ENCODE data around the gene KCNS3. TPM values are rescaled to one million over a fixed set of nuclear protein-coding genes. Genes with fewer than 3 reads are reported as not detected.

KCNS3 gene
- total RNA-seq, 1 experiment from 2014 or later: 9.9 TPM

DNA sequence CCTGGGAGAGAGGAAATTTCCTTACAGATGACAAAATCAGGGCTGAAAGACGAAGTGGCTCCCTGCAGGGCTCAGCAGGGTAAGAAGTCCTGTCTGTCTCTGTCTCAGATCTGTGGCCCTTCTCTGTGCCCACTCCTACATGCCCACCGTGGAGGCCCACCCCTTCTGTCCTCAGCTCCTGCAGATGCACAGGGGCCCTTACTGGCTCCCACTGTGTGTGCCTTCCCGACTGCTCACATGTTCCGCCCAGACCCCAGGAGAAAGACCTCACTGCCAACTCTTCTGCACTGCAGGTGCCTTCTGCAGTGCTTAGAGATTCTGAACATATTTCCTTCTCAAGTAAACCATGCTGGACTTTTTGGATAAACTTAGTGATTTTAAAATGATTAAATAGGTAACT lies 1.9 kb upstream of the KCNS3 start:
- DNase-seq (ENCODE audit: low read depth): no peak

DNA sequence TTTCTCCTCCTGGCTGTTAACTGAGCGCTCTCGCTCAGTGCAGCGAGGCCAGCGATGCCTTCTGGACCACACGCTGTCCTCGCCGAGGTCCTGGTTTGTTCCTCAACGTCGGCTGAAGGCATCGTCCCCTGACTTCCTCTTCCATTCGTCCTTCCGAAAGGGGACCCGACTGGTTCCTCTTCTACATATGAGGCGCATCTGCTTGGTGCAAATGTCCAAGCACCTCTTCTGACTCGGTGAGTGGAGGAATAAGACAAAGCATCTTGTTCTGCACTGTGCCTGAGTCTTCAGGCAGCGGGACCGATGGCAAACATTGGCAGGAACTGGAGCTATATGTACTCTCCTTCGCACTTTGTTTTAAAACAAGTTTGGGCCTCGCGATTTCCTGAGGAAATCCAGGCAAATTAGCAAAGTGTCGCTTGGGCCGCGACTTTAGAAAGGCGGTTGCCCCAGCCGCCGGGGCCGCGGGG lies 621 bp upstream of the KCNS3 start:
- DNase-seq (ENCODE audit: low read depth): no peak

DNA sequence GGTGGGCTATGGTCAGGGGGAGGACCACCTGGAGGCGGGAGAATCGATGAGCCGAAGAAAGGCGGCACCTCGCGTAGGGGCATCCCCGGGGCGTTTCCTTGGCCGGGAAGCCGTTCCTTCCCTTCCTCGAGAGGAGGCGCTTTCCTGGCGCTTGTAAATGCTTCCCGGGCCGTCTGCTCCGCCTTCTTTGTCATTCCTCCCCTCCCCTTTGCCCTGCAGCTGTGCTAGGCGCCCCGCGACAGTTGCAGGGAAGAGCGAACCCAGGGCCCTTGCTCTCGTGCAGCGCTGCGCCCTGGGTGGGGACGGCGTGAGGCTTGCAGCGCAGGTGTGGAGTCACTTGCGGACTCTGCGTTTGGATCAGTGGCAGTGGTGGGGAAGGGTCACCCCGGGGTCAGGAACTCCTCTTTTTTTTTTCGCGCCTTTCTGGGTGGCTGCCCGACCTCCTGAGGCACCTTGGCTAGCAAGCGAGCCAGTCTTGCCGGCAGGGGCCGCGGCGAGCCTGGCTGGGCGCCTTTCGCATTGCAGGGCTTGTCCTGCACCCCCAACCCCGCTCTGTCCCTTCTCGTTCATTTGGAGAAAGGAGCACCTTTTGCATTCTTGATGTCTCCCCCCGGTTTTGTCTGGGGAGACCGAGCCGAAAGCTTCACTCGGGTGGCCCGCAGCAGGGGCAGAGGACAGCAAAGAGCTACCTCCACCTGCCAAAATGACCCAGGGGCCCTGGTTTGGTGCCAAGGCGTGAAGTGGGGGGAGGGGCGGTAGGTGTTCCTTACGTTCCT lies 858 bp downstream of the KCNS3 start:
- DNase-seq (ENCODE audit: low read depth): peak; percentile 67

DNA sequence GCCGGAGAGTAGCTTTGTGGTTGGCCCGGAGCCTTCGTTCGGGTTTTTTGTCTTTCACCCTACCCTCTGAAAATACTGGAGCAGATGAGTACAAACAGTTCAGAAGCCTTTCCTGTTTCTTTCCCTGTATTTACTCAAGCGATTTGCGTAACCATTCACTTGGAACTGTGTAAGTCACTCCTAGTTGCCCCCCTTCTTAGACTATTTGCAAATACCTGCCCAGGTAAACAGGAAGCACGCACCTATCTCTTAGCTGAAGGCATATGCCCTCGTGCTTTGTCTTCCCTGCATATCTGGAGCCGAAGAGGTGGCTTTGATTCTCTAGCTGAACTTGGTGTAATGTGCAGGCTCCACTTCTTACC lies 1.4 kb downstream of the KCNS3 start:
- DNase-seq (ENCODE audit: low read depth): no peak

DNA sequence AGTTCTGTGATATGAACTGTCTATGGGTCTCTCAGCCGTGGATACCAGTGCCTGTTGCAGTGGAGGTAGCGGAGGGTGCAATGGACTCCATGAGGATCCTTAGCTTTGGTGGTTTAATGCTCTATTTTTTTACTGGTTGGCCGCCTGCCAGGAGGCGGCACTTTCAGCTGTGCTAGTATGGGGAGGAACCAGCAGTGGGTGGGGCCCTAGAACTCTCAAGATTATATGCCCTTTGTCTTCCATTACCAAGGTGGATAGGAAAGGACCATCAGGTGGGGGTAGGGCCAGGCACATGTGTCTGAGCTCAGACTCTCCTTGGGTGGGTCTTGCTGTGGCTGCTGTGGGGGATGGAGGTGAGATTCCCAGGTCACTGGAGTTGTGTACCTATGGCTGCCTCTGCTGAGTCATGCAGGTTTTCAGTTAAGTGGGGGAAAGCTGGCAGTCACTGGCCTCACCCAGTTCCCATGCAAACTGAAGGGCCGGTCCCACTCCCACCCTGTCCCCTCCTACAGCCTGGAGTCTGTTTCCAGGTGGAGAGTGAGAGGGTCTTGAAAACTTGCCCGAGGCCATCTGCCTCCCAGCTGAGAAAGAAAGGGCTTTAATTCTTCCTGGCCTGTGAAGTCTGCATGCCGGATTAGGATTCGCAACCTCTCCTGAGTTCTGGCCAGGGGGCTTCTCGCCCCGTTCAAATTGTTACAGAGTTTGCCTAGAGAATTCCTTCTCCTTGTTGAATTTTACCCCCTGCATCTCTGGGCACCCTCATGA lies 14.5 kb downstream of the KCNS3 start:
- DNase-seq (ENCODE audit: low read depth): no peak

DNA sequence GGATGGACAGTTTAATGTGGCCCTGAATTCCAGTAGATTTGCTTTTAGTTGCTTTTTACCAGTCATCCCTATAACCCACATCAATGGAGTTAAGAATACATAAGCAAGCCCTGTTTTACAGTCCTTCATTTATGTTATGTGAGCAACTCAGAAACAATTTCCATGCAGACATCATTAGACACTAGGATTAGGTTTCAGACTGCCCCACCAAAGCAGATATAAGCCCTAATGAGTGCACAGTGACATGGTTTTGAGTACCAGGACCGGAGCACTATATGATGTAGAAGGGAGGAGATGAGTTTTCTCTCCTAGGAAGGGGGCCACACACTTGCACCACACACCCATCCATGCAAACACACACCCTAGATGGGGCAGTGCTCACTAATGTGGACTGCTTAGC lies 15.5 kb downstream of the KCNS3 start:
- DNase-seq (ENCODE audit: low read depth): no peak

DNA sequence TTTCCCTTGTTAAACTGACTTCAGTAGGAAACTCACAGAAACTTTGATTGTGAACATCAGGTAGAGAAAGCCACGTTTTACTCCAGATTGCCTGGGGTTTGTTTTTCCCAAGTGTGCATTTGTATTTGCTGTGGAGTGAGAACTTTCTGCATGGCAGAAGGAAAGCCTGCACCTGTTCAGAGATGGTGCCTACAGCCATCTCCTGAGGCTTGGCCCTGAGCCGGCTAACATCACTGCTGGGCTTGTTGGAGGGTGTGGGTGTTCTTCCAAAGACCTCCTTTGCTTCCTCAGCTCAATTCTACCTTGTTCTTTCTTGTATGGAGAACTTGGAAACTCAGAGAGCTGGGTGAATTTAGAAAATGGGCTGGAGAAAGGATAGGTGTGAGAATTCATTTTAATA lies 16.1 kb downstream of the KCNS3 start:
- DNase-seq (ENCODE audit: low read depth): no peak

DNA sequence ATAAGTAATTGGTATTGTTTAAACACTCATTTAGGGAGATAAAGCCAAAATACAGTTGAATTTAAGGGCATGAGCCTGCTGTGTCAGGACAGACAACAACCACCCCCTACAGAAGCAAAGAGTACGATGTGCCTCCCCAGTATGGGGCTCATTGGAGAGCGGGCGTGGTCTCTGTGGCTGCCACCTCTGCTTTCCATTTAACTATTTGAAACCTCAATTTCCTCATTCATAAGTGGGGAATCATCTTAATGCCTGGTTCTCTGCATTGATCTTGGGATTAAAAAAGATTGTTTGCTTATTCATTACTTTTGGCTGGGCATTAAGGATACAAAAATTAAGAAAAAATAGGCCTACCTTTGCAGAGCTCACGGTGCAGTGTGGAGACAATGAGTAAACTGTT lies 21.4 kb downstream of the KCNS3 start:
- no peak for DNase-seq (ENCODE audit: low read depth)

DNA sequence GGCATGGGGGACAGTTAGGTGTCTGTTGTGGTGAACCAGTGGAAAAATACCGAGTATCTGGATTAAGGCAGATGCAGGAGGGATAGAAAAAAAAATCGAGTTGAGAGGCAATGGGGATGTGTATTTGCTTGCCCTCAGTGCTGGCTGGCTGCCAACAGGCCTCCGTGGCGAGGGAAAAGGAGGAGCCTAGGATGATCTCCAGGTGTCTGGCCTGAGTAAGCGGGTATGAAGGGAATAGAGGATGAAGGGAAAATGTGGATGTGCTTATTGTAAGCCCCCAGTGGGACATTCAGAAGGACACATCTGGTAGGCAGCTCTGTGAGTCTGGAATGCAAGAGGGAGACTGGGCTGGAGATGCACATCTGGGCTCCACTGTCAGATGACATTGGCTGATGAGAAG lies 22.8 kb downstream of the KCNS3 start:
- DNase-seq (ENCODE audit: low read depth): peak; percentile 29

DNA sequence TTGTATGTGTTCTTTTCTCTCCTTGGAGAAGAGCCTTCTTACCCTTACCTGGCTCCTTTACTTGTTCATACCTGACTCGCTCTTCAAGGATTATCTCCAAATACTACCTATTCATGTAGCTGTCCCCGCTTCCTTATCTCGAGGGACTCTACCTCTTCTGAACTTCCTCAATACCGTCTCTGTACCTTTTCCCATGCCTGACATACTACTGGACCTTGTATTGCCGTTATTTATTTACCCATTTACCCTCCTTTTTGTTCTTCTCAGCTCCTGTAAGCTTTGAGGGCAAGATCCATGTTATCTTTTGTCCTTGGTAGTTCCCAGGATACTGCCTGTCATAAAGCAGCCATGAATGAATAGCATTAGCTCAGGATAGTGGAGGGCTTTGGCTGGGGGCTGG lies 32.5 kb downstream of the KCNS3 start:
- no peak for DNase-seq (ENCODE audit: low read depth)

DNA sequence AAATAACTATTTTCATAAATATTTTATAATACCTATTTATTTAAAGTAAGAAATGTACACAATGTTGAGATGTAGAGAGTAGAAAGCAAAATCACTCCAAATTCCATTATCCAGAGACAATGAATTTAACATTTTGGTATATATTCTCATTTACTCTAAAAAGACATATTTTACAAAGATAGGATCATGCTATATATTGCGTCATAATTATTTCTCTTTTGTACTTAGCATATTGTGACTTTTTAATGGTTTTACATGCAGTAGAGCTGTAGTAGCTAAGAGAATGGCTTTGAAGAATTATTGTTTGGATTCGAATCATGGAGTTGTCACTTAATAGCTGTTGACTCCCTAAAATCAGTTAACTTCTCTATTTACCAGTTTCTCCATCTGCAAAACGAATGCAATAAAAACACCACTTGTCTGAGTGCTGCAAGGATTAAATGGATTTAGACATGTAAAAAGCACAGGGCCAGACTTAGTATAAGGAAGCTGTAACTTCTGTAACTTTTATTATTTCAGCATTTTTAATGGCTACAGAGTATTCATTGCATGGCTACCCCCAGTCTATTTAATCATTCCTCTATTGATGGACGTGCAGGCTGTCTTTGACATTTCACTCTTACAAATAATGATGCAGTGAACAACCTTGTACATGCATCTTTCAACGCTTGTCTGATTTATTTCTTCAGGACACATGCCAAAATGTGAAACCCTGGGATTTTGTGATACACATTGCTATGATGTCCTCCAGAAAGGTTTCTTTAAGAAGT lies 33.2 kb downstream of the KCNS3 start:
- DNase-seq (ENCODE audit: low read depth): no peak

DNA sequence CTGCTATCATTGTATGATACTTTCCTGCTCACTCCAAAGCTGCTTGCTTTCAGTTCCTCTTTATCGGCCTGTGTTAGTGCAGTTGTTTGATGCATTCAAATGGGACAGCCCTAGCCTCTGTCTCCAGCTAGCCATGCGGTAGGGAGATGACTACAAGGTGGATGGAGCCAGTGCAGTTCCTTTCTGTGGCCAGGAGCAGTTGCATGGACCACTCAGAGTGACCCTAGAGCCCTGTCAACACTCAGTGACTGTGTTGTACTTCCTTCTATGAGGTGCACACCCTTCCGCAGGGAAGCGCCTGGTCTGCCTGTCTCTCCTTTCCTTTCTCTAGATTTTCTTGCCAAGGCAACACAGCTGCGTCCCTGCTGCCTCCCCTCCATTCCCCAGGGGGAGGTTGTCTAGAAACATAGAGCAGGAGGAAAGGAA lies 33.8 kb downstream of the KCNS3 start:
- no peak for DNase-seq (ENCODE audit: low read depth)

DNA sequence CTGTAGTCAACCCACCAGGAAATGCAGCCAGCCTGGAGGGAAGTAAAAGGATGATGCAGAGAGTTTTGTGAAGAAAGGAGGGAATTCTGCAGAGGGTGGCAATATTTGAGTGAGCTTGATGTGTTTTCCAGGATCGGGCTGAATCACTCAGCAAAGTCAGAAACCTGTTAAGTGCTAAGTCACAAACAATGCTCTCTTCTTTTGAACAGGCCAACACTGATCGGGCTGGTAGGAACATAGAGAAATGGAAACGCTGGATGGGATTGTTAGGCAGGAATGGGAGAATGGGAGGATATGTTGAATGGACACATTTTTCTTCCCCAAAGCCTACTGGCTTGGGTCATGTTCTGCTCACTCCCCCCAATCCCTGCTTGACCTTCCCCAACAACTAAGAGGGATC lies 36.6 kb downstream of the KCNS3 start:
- no peak for DNase-seq (ENCODE audit: low read depth)

DNA sequence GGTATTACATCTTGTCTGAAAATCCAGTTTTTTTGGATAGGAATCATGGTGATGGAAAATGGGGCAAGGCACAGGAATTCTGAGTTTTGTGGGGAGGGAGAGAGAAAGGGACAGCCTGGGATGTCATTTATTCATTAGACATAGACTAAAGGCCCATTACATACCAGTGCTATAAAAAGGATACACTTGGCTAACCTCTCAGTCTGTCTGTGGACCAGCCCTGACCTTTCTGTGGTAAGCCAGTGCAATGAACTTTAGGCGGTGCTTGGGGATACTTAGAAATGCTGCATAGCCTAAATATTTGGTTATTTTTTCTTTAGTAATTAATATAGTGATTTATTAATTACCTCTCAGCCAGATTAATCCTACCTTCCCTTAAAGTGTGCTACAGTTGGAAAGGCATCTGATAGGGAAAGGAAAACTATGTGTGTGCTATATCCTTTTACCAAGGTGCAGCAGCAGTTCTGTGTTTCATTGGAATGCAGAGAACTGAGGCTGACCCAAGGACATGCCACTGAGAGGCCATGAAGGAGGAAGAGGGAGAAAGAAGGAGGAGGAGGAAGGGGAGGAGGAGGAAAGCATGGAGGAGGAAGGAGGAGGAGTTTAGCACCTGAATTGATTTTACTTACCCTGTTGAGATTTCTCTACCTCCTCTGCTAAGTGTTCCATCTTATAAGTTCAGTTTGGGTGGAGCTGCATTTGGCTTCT lies 37.5 kb downstream of the KCNS3 start:
- no peak for DNase-seq (ENCODE audit: low read depth)

DNA sequence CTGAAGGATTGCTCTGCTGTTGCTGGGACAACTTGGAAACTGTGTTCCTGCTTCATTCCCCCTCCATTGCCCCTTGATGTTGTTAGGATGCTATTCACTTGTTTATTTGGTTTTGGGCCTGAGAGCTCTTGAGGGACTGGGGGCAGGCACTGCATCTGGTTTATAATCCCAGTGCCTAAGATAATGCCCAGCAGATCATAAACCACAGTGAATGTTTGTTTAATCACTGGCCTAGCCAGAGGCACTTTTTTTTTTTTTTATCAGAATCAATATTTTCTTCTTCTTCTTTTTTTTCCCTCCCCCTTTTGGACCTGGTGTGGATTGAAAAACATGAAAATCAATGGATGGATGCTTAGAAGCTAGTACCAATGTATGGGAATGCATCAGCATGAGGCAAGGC lies 38.1 kb downstream of the KCNS3 start:
- no peak for DNase-seq (ENCODE audit: low read depth)

DNA sequence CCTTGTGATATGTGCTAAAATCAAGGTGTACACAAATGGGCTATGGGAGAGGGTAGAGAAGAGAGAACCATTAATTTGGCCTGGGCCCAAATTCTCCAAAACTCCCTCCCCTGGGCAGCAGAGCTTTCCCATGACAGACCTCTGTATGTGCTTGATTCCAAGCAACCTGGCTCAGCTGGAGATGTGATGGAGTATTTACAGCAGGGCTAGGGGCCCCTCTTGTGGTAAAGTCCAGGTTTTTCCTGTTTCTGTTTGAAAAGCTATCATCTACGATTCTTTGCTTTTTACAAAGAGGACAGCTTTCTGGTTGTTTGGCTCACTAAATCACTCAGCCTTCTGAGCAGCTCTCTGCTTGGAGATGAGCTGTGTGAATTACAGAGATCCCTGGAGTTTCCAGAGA lies 40.3 kb downstream of the KCNS3 start:
- peak; percentile 19 for DNase-seq (ENCODE audit: low read depth)

DNA sequence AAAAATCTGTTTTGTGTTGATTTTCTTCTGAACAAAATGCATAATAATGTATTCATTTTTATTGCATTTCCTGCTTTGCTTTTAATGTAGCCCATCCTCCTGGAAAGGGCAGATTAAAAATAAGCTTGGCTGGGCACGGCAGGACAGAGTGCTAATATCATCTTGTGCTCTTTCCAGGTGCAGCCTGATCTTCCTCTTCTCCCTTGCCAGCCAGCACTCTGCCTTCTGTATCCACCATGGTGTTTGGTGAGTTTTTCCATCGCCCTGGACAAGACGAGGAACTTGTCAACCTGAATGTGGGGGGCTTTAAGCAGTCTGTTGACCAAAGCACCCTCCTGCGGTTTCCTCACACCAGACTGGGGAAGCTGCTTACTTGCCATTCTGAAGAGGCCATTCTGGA lies 52.3 kb downstream of the KCNS3 start:
- DNase-seq (ENCODE audit: low read depth): no peak

DNA sequence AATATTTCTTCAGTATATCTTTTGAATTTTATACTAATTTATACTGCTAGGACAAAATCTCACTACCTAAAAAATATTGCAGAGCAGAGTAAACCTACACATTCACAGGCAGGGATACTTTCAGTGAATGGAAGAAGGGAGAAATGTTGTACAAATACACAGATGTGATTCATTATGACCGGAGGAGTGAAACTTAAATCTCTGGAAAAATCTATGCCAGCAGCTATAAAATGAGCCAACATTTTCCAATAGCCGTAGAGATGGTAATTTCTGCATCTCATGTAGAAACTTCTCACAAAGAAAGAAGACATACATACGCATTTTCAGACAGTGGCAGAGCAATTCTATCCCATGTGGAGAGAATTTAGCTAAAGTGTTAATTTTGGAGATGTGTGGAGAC lies 54.8 kb downstream of the KCNS3 start:
- no peak for DNase-seq (ENCODE audit: low read depth)

DNA sequence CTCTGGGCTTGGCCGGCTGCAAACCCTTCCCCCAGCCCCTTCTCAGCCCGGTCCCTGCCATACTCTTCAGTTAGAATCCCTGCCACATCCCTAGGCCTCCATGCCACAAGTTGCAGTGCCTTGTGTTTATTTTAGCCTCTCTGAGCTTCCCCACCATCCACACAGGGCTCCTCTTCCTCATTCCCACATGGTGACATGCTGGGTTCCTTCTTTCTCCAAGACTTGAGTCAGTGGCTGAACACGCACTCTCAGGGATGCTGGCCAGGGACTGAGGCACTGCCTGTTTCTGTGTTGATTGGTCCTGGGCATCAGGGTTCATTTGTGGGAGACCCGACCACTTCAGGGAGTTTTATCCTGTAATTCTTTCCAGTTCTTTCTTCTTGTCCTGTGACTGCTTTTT lies 56.3 kb downstream of the KCNS3 start:
- peak; percentile 49 for DNase-seq (ENCODE audit: low read depth)

DNA sequence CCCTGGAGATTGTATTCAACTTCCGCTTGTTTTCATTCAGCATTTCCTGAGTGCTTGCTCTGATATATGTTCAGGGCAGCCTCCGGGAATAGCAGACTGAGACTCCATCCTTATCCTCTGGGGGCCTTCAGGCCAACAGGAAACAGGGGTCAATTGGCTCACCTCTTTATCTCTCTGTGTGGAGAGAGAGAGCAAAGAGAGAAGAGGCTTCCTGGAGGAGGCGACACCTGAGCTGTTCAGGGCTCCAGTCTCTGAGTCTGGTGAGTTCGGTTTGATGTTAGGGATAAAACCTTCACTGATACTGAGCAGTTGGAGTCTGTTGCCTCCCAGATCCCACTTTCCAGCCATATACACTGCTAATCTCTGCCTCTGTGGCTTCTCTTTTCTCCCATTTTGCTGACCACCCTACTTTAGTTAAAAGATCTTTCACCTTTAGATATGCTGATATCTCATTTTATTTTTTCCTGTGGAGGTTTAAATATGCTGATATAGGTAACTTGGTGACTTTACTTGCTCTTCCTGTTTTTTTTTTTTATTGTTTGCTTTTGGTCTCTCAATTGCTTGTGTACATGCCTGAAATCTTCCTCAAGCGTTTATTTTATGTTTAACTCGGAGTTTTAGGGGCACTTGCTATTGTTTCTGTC lies 56.9 kb downstream of the KCNS3 start:
- no peak for DNase-seq (ENCODE audit: low read depth)

DNA sequence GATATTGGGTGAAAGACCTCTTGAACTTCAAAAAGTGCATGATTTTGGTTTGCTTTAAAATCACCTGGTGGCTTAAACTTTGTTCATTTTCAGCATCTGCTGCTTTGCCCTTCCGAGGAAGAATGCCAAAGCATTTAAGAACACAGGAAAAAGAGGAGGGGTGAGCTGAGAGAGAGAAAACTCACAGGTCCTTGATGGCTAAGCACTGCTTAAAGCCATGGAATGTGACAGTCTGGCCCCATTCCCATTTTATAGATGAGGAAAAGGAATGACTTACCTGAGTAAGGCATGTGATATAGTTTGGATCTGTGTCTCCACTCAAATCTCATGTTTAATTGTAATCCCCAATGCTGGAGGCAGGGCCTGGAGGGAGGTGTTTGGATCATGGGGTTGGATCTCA lies 58.1 kb downstream of the KCNS3 start:
- no peak for DNase-seq (ENCODE audit: low read depth)
